ENCODE measurements around the gene PLEKHM3. TPM values are rescaled to one million over a fixed set of nuclear protein-coding genes. Genes with fewer than 3 reads are reported as not detected.
"Not testable (repeated sequence)": the region's sequence is repeated elsewhere in the genome, so short reads cannot be mapped to it uniquely, and the experiment has no call there.

The PLEKHM3 gene
- total RNA-seq, 1 donor, result 23.5 TPM

DNA sequence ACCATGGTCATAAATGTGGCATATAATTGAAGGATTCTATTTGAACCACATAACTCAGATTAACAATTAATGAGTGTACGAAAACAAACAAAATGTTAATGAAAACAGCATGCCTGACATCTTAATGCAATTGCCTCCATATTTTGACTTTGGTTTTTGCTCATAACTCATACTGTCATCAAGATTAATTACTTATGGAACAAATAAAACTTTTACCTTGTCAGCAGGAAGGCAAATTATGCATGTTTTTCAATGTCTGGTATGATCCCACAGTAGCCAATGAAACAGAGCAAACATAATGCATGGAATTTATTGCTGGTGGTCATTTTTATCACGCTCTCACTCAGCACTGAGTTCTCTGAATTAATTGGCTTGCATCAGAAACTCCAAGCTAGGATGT, 5.1 kb downstream of the PLEKHM3 start:
- Histone ChIP-seq H3K4me1 (ENCODE audit: insufficient read depth, low read length) (peaks cover 4% of the 10 kb centered on the region), H3K36me3 (ENCODE audit: insufficient read depth, low read length) (no peaks in the 10 kb centered on the region), H3K4me2 (ENCODE audit: insufficient read depth, low read length) (no peak overlapping the region), H4K20me1 (ENCODE audit: insufficient read depth, low read length) (peaks cover 3% of the 10 kb centered on the region), H3K79me2 (ENCODE audit: insufficient read depth, low read length) (peaks cover 21% of the 10 kb centered on the region), H3K4me3 (ENCODE audit: insufficient read depth, low read length) (no peak overlapping the region), H3K27ac (ENCODE audit: low read depth, low read length) (no peak overlapping the region), H3K27me3 (ENCODE audit: insufficient read depth, low read length) (no peaks in the 10 kb centered on the region), H3K9me3 (ENCODE audit: low read depth, low read length) (no peaks in the 10 kb centered on the region), H2AFZ (ENCODE audit: low read length) (no peak overlapping the region)
- DNase-seq (ENCODE audit: insufficient read length, low spot score, missing footprints), result no peak
- TF ChIP-seq, protein P1, sequence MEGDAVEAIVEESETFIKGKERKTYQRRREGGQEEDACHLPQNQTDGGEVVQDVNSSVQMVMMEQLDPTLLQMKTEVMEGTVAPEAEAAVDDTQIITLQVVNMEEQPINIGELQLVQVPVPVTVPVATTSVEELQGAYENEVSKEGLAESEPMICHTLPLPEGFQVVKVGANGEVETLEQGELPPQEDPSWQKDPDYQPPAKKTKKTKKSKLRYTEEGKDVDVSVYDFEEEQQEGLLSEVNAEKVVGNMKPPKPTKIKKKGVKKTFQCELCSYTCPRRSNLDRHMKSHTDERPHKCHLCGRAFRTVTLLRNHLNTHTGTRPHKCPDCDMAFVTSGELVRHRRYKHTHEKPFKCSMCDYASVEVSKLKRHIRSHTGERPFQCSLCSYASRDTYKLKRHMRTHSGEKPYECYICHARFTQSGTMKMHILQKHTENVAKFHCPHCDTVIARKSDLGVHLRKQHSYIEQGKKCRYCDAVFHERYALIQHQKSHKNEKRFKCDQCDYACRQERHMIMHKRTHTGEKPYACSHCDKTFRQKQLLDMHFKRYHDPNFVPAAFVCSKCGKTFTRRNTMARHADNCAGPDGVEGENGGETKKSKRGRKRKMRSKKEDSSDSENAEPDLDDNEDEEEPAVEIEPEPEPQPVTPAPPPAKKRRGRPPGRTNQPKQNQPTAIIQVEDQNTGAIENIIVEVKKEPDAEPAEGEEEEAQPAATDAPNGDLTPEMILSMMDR (IDR thresholded peaks at IDR 0.05; ENCODE audit: extremely low read depth, low read depth, low read length), result no peak

DNA sequence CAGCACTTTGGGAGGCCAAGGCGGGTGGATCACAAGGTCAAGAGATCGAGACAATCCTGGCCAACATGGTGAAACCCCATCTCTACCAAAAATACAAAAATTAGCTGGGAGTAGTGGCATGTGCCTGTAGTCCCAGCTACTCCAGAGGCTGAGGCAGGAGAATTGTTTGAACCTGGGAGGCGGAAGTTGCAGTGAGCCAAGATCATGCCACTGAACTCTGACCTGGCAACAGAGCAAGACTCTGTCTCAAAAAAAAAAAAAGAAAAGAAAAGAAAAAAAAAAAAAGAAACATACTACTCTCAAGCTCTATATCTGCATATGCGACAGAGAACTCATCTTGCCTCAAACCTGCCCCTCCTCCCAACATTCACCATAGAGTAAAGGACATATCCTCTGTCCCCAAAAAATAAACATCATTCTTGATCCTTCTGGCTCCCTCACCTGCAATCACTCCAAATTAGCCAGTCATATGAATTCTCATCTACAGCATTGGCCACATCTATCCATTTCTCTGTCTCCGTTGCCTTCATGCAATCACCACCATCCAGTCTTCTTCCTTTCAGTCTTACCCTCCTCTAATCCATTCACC, 7.1 kb downstream of the PLEKHM3 start:
- not testable (repeated sequence) for H3K36me3 ChIP-seq (ENCODE audit: insufficient read depth, low read length)

DNA sequence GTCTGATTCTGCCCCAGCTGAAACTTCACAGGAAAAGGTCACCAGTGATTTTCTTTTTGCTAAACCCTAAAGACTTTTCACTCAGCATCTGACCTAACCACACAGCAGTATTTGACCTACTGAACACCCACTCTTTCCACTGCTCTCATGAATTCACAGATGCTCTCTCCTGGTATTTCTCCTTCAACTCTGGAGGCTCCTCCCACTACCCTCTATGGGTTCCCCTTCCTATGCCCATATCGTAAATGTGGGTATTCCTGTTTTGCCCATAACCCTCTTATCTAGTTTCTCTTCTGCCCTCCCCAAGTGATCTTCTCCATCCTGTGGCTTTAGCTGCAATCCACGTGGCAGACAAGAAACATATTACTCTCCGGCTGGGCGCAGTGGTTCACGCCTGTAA, 7.6 kb downstream of the PLEKHM3 start:
- H4K20me1 ChIP-seq (ENCODE audit: insufficient read depth, low read length), result peaks cover 3% of the 10 kb centered on the region
- no peak overlapping the region for H3K4me3 ChIP-seq (ENCODE audit: insufficient read depth, low read length)
- TF ChIP-seq, protein P1 (IDR thresholded peaks at IDR 0.05; ENCODE audit: extremely low read depth, low read depth, low read length), result no peak

More for the DNA sequence above, 7.1 kb downstream of the PLEKHM3 start:
- H3K4me1 ChIP-seq (ENCODE audit: insufficient read depth, low read length); H3K27me3 ChIP-seq (ENCODE audit: insufficient read depth, low read length); H3K27ac ChIP-seq (ENCODE audit: low read depth, low read length); H3K4me3 ChIP-seq (ENCODE audit: insufficient read depth, low read length); H4K20me1 ChIP-seq (ENCODE audit: insufficient read depth, low read length); H3K79me2 ChIP-seq (ENCODE audit: insufficient read depth, low read length); H2AFZ ChIP-seq (ENCODE audit: low read length); DNase-seq (ENCODE audit: insufficient read length, low spot score, missing footprints); H3K9me3 ChIP-seq (ENCODE audit: low read depth, low read length); H3K4me2 ChIP-seq (ENCODE audit: insufficient read depth, low read length): not testable (repeated sequence)

DNA sequence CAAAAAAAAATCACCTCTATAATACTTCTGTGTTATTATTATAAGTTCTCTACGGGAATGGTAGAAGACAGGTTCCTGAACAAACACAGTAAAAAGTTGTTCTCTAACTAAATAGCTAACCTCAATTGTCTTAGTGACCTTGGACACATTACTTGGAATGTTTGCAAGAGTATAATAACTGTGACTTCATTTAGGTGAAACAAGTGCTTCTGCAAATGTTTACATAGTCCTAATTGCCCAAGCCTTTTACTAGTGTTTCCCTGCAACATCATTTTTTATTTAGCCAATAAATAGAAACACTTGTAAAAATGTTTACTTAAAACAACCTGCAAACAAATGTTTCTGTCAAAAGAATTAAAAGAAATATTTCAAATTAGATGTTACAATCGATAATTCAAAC, 9.9 kb downstream of the PLEKHM3 start:
- TF ChIP-seq, protein P1 (IDR thresholded peaks at IDR 0.05; ENCODE audit: extremely low read depth, low read depth, low read length), result no peak
- Histone ChIP-seq H4K20me1 (ENCODE audit: insufficient read depth, low read length) (peaks cover 3% of the 10 kb centered on the region), H3K9me3 (ENCODE audit: low read depth, low read length) (no peaks in the 10 kb centered on the region), H3K79me2 (ENCODE audit: insufficient read depth, low read length) (peaks cover 7% of the 10 kb centered on the region), H3K4me2 (ENCODE audit: insufficient read depth, low read length) (no peak overlapping the region), H3K27me3 (ENCODE audit: insufficient read depth, low read length) (no peaks in the 10 kb centered on the region), H3K4me3 (ENCODE audit: insufficient read depth, low read length) (no peak overlapping the region), H3K4me1 (ENCODE audit: insufficient read depth, low read length) (peaks cover 4% of the 10 kb centered on the region), H3K27ac (ENCODE audit: low read depth, low read length) (no peak overlapping the region), H2AFZ (ENCODE audit: low read length) (no peak overlapping the region), H3K36me3 (ENCODE audit: insufficient read depth, low read length) (no peaks in the 10 kb centered on the region)
- no peak for DNase-seq (ENCODE audit: insufficient read length, low spot score, missing footprints)

More for the DNA sequence above, 7.6 kb downstream of the PLEKHM3 start:
- Histone ChIP-seq H3K79me2 (ENCODE audit: insufficient read depth, low read length) (peaks cover 4% of the 10 kb centered on the region), H3K4me1 (ENCODE audit: insufficient read depth, low read length) (peaks cover 4% of the 10 kb centered on the region), H2AFZ (ENCODE audit: low read length) (no peak overlapping the region), H3K4me2 (ENCODE audit: insufficient read depth, low read length) (no peak overlapping the region), H3K27ac (ENCODE audit: low read depth, low read length) (no peak overlapping the region), H3K27me3 (ENCODE audit: insufficient read depth, low read length) (no peaks in the 10 kb centered on the region), H3K9me3 (ENCODE audit: low read depth, low read length) (no peaks in the 10 kb centered on the region), H3K36me3 (ENCODE audit: insufficient read depth, low read length) (no peaks in the 10 kb centered on the region)
- no peak for DNase-seq (ENCODE audit: insufficient read length, low spot score, missing footprints)
